Activated CD4-positive, alpha-beta T cell treated with anti-CD3 and anti-CD28 coated beads, Interleukin-2, amount 10 ng/mL, durations not matched to agents 7 days and 5 days (primary cell): ENCODE measurements around the gene FRMD4B. TPM values are rescaled to one million over a fixed set of nuclear protein-coding genes. Genes with fewer than 3 reads are reported as not detected.

ENCODE experiments used
- CTCF ChIA-PET: fragments of 350-600 bp; sonication (Branson Sonifier 250); formaldehyde crosslinking; loops from one replicate; lab custom pipeline; 2021; ENCODE audit warnings: antibody characterized with exemption; lab: Charles Lee
- POLR2A ChIA-PET: fragments of 350-600 bp; sonication (Branson Sonifier 250); formaldehyde crosslinking; loops from one replicate; lab custom pipeline; 2021; ENCODE audit warnings: antibody characterized with exemption; lab: Charles Lee
- DNase-seq: peaks from one replicate; pipeline ENCODE4 v3.0.0-alpha.2; 2020
- H3K27ac Mint-ChIP-seq: one replicate; pipeline ENCODE4 v1.8.0; 2021; ENCODE audit warnings: mild to moderate bottlenecking, moderate library complexity, mixed read lengths
- H3K27me3 Mint-ChIP-seq: one replicate; pipeline ENCODE4 v1.8.0; 2021; ENCODE audit warnings: mixed read lengths
- H3K36me3 Mint-ChIP-seq: one replicate; pipeline ENCODE4 v1.8.0; 2021; ENCODE audit warnings: low read depth, mixed read lengths
- H3K4me1 Mint-ChIP-seq: one replicate; pipeline ENCODE4 v1.8.0; 2021; ENCODE audit warnings: mixed read lengths
- H3K4me3 Mint-ChIP-seq: one replicate; pipeline ENCODE4 v1.8.0; 2021; ENCODE audit warnings: mild to moderate bottlenecking, moderate library complexity, mixed read lengths
- H3K9me3 Mint-ChIP-seq: one replicate; pipeline ENCODE4 v1.8.0; 2021; ENCODE audit warnings: mixed read lengths
- total RNA-seq, 2 experiments: library from RNA; stranded (reverse); gene quantifications; one replicate each; pipeline ENCODE4 v1.2.3, GENCODE V29; 2021

Gene FRMD4B
- total RNA-seq, 2 experiments from 2014 or later: 6.9 to 8.2 TPM

DNA sequence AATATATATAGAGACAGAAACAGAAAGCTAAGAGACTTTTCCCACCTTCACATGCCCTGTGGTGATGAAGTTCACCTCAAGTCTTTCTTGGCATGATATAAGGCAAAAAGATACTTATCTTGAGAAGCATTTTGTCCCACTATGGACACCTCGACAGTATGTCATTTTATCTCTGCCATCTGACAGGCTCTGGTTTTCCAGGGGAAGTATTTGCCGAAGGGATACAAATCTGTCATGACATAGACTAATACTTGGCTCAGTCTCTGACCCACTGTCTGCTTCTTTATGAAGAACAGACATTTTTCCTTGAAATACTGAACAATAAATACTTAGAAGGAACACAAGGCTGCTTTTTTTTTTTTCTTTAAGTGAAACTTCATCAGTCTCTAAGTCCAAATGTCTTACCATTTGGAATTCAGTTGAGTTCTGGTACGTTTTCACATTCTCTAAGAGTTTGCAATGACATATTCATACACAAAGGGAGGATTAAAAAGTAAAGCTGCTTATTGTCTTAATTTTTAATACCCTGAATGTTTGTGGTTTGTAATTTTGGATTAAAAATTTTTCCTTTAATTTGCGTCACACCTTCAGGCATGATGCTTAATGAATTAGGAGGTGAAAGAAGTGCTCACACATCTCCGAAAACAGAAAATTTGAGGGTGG lies 175.7 kb downstream of the FRMD4B start:
- POLR2A ChIA-PET: no interaction called here
- Mint-ChIP-seq H3K9me3 (peaks cover 3% of the 10 kb centered on the region), H3K4me1 (peaks cover 63% of the 10 kb centered on the region), H3K36me3 (peaks cover 7% of the 10 kb centered on the region), H3K27ac (no peak overlapping the region), H3K27me3 (no peaks in the 10 kb centered on the region), H3K4me3 (no peak overlapping the region)
- DNase-seq: no peak
- CTCF ChIA-PET: interaction anchor here (0.8 to 1.6 kb wide), 2 partner anchors 10 to 15 kb away, joined by 3 to 5 read pairs; no protein-coding TSS in a partner anchor

DNA sequence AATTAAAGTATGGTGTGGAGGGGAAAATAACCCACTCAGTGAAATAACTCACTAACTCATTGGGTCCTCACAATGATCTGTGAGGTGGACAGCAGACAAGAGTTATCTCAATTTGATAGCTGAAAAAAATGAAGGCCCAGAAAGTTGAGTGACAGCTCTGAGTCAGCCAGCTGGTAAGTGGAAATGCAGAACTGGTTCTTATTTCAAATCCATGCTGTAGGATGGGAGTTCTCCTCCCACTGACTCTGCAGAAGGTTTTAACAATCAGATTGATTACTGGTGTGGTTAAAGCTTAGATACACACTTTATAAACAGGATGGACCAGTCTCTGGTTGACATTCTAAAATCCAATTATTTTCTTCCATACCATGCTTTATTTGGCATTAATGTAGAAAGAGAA lies 176.5 kb downstream of the FRMD4B start:
- Mint-ChIP-seq H3K27me3 (no peaks in the 10 kb centered on the region), H3K27ac (no peak overlapping the region), H3K4me1 (peaks cover 68% of the 10 kb centered on the region), H3K4me3 (no peak overlapping the region), H3K36me3 (peaks cover 7% of the 10 kb centered on the region), H3K9me3 (peaks cover 3% of the 10 kb centered on the region)
- CTCF ChIA-PET: interaction anchor here (0.8 to 1.6 kb wide), 2 partner anchors 10 to 14 kb away, joined by 3 to 5 read pairs; no protein-coding TSS in a partner anchor
- DNase-seq: no peak
- POLR2A ChIA-PET: no interaction called here

DNA sequence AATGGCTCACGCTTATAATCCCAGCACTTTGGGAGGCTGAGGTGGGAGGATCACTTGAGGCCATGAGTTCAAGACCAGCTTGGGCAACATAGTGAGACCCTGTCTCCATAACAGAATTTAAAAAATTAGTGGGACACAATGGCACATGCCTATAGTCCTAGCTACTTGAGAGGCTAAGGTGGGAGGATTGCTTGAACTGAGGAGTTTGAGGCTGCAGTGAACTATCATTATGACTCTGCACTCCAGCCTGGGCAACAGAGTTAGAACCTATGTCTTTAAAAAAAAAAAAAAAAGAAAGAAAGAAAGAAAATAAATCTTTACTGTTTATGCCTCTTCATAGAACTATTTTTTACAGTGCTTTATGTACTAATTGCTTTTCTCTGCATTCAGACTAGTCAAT lies 178.9 kb downstream of the FRMD4B start:
- Mint-ChIP-seq H3K4me3 (no peak overlapping the region), H3K4me1 (peaks cover 56% of the 10 kb centered on the region), H3K36me3 (peaks cover 7% of the 10 kb centered on the region), H3K27me3 (no peaks in the 10 kb centered on the region), H3K9me3 (peaks cover 3% of the 10 kb centered on the region), H3K27ac (peak overlapping the region; percentile 25)
- ChIA-PET POLR2A (no interaction called here), CTCF (interaction anchor here (0.5 to 1.3 kb wide), 5 partner anchors 9 to 99 kb away, joined by 3 to 6 read pairs (median 3); no protein-coding TSS in a partner anchor)
- DNase-seq: no peak

DNA sequence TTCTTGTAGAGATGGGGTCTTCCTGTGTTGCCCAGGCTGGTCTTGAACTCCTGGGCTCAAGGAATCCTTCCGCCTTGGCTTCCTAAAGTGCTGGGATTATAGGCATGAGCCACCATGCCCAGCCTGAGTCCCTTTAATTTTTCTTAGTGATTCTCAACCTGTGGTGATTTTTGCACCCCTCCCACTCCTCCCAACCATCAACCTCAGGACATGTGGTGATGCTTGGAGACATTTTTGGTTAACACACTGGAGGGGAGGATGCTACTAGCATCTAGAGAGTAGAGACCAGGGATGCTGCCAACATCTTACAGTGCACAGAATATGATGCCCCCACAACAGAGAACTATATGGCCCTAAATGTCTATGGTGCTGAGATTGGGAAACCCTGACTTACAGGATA lies 180.5 kb downstream of the FRMD4B start:
- H3K27me3 Mint-ChIP-seq: no peaks in the 10 kb centered on the region
- peaks cover 7% of the 10 kb centered on the region for H3K36me3 Mint-ChIP-seq
- peaks cover 53% of the 10 kb centered on the region for H3K4me1 Mint-ChIP-seq
- no peak for DNase-seq
- H3K9me3 Mint-ChIP-seq: peaks cover 3% of the 10 kb centered on the region
- H3K4me3 Mint-ChIP-seq: no peak overlapping the region
- CTCF ChIA-PET: no interaction called here
- H3K27ac Mint-ChIP-seq: peak overlapping the region; percentile 87
- POLR2A ChIA-PET: no interaction called here

DNA sequence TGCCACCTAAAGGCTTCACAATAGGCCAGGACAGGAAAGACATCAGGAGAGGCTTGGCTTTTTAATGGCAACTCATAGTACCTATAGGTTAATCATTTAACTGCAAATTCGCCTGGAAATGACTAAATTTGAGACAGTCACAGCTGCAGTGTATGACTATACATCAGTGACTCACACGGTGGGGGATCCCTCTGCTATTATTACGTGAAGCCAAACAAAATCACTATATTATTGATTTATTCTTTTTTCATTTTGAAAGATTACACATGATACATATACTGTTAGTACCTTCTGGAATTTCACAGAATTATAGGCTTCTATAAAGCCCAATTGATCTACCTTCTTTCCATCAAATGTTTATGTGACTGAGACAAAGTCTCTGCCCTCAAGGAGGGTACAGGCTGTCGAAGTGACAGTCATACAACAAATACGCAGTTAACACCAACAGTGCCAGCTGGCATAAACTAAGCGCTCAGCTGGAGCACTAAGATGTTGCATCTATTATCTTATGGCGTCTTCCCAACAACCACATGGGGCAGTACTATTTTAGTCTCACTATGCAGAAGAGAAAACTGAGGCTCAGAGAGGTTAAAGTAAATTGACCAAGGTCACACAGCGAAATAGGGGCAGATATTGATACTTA lies 181.5 kb downstream of the FRMD4B start:
- ChIA-PET POLR2A (no interaction called here), CTCF (interaction anchor here (1.2 kb wide), 1 partner anchor 10 kb away, joined by 4 read pairs; no protein-coding TSS in a partner anchor)
- Mint-ChIP-seq H3K9me3 (peaks cover 3% of the 10 kb centered on the region), H3K27me3 (no peaks in the 10 kb centered on the region), H3K27ac (peak overlapping the region; percentile 84), H3K4me3 (no peak overlapping the region), H3K36me3 (peaks cover 4% of the 10 kb centered on the region), H3K4me1 (peaks cover 55% of the 10 kb centered on the region)
- DNase-seq: peak; percentile 15

DNA sequence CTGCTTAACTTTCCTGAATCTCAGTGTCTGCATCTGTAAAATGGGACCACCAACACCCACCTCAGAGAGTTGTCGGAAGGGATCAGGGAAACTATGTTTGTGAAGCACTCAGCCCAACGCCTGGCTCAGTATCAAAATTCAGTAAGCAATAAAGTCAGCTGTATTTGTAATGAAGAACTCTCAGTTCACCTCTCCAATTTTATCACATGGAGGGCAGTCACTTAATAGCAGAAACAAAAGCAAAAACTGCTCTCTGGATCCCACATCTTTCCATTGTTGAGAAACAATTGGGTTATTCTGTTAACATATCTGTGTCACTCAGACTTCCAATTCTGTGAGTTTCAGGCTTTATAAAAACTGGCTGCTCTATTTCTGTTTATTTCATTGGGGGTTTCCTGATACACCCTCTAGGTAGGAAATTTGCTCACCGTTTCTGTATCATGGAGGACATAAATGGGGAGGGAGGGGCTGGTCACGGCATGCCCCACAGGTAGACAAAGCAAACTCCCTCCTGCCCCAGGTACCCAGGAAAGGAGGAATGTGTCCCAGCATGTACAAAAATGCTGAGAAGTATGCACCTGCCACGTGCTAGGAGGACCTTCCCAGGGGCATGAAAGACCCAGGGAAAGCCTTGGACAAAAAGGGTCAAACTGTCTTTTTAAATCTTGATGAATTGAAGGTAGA lies 182.1 kb downstream of the FRMD4B start:
- no peak for DNase-seq
- ChIA-PET POLR2A (no interaction called here), CTCF (interaction anchor here (1.2 to 1.7 kb wide), 2 partner anchors 9 to 10 kb away, joined by 3 to 4 read pairs; no protein-coding TSS in a partner anchor)
- peaks cover 4% of the 10 kb centered on the region for H3K36me3 Mint-ChIP-seq
- no peak overlapping the region for H3K4me3 Mint-ChIP-seq
- H3K4me1 Mint-ChIP-seq: peaks cover 62% of the 10 kb centered on the region
- H3K27me3 Mint-ChIP-seq: no peaks in the 10 kb centered on the region
- H3K9me3 Mint-ChIP-seq: peaks cover 3% of the 10 kb centered on the region
- H3K27ac Mint-ChIP-seq: peak overlapping the region; percentile 84

DNA sequence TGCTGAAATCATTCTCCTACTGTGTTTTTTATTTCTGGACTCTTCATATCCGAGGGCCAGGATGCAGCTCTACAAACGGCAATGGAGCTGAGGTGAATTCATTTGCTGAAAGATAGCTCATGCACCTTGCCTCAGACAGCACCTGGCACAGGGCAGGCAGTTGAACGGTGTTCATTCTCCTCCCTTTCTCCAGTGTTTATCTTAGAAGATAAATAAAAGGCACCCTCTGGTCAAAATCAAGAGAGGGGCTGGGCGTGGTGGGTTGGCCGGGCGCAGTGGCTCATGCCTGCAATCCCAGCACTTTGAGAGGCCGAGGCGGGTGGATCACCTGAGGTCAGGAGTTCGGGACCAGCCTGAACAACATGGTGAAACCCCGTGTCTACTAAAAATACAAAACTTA lies 184.2 kb downstream of the FRMD4B start:
- Mint-ChIP-seq H3K9me3 (no peaks in the 10 kb centered on the region), H3K27ac (no peak overlapping the region), H3K27me3 (no peaks in the 10 kb centered on the region), H3K4me1 (peaks cover 73% of the 10 kb centered on the region), H3K36me3 (peaks cover 11% of the 10 kb centered on the region), H3K4me3 (no peak overlapping the region)
- no peak for DNase-seq
- POLR2A ChIA-PET: no interaction called here
- CTCF ChIA-PET: interaction anchor here (1.4 kb wide), 1 partner anchor 40 kb away, joined by 5 read pairs; no protein-coding TSS in a partner anchor

DNA sequence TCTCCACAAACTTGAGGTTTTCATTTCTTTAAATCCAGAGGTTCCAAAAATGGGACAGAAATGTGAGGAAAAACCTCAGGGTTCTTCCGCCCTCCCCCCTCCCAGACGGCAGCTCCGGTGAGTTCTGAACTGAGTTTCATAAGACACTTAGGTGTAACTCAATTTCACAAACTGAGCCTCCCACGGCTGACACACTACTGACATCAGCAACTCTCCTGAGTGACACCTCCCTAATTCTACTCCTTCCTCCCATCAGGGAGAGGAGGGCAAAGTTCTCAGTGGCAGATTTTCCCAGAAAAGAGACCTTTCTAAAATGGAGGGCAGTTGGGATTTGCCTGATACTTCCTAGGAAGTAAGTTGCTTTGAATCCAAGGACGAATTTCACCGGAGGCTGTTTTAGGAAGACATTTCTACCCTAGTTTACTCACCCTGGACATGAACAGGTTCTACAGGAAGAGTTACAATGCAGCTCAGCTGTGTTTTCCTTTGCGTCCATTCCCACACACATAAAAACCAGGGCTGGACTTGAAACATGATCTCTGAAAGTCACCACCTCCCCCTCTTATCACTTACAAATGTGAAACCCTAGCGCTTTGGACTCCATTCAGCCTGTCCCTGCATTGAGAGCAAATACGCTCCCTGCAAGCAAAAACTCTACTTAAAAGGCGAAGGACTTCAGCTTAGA lies 185.4 kb downstream of the FRMD4B start:
- POLR2A ChIA-PET: no interaction called here
- Mint-ChIP-seq H3K27me3 (no peaks in the 10 kb centered on the region), H3K36me3 (peaks cover 20% of the 10 kb centered on the region), H3K4me1 (peaks cover 66% of the 10 kb centered on the region), H3K9me3 (no peaks in the 10 kb centered on the region), H3K4me3 (peak overlapping the region; percentile 84), H3K27ac (peak overlapping the region; percentile 90)
- DNase-seq: peak; percentile 38
- CTCF ChIA-PET: interaction anchor here (1.0 to 1.9 kb wide), 7 partner anchors 9 to 107 kb away, joined by 4 to 6 read pairs (median 5); no protein-coding TSS in a partner anchor

DNA sequence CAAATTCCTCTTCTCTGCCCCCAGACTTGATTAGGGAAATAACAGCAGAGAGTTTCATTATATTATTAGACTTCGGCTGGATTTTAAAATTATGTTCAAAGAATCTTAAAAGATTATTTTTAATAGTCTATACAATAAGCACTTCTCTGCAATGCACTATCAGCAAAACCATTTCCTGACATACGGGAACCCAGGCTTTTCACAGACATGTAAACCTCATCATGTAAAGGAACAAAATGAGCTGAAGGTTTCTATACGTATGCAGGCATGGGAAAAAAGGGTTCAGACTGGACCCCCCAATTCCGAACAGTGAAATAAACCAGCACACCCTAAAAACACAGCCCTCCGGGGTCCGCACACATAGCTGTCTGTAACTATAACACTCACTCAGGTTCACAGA lies 185.9 kb downstream of the FRMD4B start:
- Mint-ChIP-seq H3K4me3 (peak overlapping the region; percentile 84), H3K27ac (peak overlapping the region; percentile 90), H3K27me3 (no peaks in the 10 kb centered on the region), H3K9me3 (no peaks in the 10 kb centered on the region), H3K36me3 (peaks cover 26% of the 10 kb centered on the region), H3K4me1 (peaks cover 60% of the 10 kb centered on the region)
- ChIA-PET CTCF (interaction anchor here (1.0 to 1.9 kb wide), 10 partner anchors 9 to 107 kb away, joined by 3 to 6 read pairs (median 4); no protein-coding TSS in a partner anchor), POLR2A (no interaction called here)
- DNase-seq: peak; percentile 34

DNA sequence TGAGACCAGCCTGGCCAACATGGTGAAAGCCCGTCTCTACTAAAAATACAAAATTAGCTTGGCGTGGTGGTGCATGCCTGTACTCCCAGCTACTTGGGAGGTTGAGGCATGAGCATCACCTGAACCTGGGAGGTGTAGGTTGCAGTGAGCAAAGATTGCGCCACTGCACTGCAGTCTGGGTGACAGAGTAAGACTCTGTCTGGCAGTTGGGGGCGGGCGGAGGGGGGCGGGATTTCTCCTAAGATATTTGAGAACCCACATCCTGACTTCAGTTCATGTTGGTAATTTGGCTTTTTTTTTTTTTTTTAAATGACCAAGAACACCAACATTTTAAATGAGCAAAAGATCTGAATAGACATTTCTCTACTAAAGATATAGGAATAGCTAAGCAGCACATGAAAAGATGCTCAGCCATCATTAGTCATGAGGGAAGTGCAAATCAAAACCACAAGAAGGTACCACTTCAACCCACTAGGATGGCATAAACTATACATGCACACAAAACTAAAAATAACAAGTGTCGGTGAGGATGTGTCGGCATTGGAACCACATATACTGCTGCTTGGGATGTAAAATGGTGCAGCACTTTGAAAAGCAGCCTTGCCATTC lies 187.9 kb downstream of the FRMD4B start:
- Mint-ChIP-seq H3K36me3 (peaks cover 41% of the 10 kb centered on the region), H3K4me3 (peak overlapping the region; percentile 84), H3K27me3 (no peaks in the 10 kb centered on the region), H3K4me1 (peaks cover 54% of the 10 kb centered on the region), H3K27ac (peak overlapping the region; percentile 90), H3K9me3 (no peaks in the 10 kb centered on the region)
- ChIA-PET POLR2A (no interaction called here), CTCF (interaction anchor here (0.7 to 1.6 kb wide), 3 partner anchors 9 to 108 kb away, joined by 3 to 5 read pairs (median 3); no protein-coding TSS in a partner anchor)
- peak; percentile 45 for DNase-seq

DNA sequence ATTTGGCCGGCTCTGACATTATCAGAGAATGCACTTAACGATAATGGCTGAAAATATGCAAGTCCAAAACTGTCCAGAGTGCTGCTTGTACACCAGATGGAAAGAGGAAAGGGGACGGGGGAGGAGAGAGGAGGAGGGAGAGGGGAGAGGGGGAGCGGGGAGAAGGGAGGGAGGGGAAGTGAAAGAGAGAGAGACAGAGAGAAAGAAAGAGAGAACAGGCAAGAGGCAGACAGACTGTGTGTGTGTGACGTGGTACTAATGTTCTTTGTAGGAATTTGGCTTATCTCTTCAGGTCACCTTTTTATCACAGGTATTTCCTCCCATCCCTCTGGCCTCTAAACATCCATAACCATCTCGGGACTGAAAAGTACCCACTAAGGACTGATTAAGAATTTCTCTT lies 188.4 kb downstream of the FRMD4B start:
- ChIA-PET POLR2A (no interaction called here), CTCF (interaction anchor here (1.6 kb wide), 1 partner anchor 109 kb away, joined by 5 read pairs; no protein-coding TSS in a partner anchor)
- Mint-ChIP-seq H3K27ac (no peak overlapping the region), H3K4me3 (no peak overlapping the region), H3K9me3 (no peaks in the 10 kb centered on the region), H3K36me3 (peaks cover 41% of the 10 kb centered on the region), H3K4me1 (peaks cover 54% of the 10 kb centered on the region), H3K27me3 (no peaks in the 10 kb centered on the region)
- DNase-seq: no peak

DNA sequence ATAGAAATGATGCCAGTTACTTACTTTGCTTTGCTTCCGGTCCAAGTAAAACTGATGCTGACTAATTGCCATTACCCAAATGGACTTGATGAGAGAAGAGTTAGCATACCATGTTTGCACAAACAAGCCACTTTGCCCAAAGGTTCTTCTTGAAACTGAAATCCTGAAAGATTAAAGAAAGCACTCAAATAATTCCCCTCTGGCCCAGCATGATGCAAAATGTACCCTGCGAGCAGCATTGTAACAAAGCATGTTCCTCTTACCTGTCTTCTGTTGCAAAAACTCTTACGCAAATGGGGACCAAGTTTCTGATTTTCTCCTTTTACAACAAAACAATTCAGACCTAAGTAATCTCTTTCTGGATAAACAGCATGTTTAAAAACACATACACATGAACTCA lies 189.0 kb downstream of the FRMD4B start:
- no peak overlapping the region for H3K4me3 Mint-ChIP-seq
- H3K36me3 Mint-ChIP-seq: peaks cover 44% of the 10 kb centered on the region
- H3K4me1 Mint-ChIP-seq: peaks cover 54% of the 10 kb centered on the region
- ChIA-PET POLR2A (no interaction called here), CTCF (interaction anchor here (1.6 kb wide), 1 partner anchor 110 kb away, joined by 5 read pairs; no protein-coding TSS in a partner anchor)
- H3K9me3 Mint-ChIP-seq: no peaks in the 10 kb centered on the region
- H3K27ac Mint-ChIP-seq: no peak overlapping the region
- no peaks in the 10 kb centered on the region for H3K27me3 Mint-ChIP-seq
- no peak for DNase-seq
